ENCODE results near the gene CLEC3B. TPM values are rescaled to one million over a fixed set of nuclear protein-coding genes. Genes with fewer than 3 reads are reported as not detected.
A peak's percentile ranks its signal among the peaks of the same experiment; 100 is the strongest.

Gene CLEC3B
- total RNA-seq, 6 experiments from 2014 or later = 1.00 to 1.9 (median 1.2) TPM

GRCh38 chr3:45083023-45083422, 56.9 kb downstream of the CLEC3B start:
- Mint-ChIP-seq H3K36me3 (ENCODE audit: low read depth) (peaks cover 5% of the 10 kb centered on the region; the same call in 1 of the 2 replicates), H3K9me3 (no peaks in the 10 kb centered on the region), H3K4me1 (ENCODE audit: low read depth) (peaks cover 46% of the 10 kb centered on the region), H3K4me3 (no peak overlapping the region), H3K27ac (no peak overlapping the region), H3K27me3 (ENCODE audit: insufficient read depth) (peaks cover 2% of the 10 kb centered on the region; the same call in 1 of the 2 replicates)
- TF ChIP-seq CTCF (IDR thresholded peaks at IDR 0.05) = no peak
- DNase-seq = no peak

- Mint-ChIP-seq H3K4me1 (ENCODE audit: low read depth) (peaks cover 51% of the 10 kb centered on the region), H3K4me3 (no peak overlapping the region), H3K9me3 (no peaks in the 10 kb centered on the region), H3K36me3 (ENCODE audit: low read depth) (peaks cover 10% of the 10 kb centered on the region), H3K27ac (peak overlapping the region; percentile 77), H3K27me3 (ENCODE audit: insufficient read depth) (peaks cover 2% of the 10 kb centered on the region; the same call in 1 of the 2 replicates)
- no peak for DNase-seq
- TF ChIP-seq CTCF (IDR thresholded peaks at IDR 0.05) = no peak
Observed at GRCh38 chr3:45084361-45084760, 58.3 kb downstream of the CLEC3B start.

DNA sequence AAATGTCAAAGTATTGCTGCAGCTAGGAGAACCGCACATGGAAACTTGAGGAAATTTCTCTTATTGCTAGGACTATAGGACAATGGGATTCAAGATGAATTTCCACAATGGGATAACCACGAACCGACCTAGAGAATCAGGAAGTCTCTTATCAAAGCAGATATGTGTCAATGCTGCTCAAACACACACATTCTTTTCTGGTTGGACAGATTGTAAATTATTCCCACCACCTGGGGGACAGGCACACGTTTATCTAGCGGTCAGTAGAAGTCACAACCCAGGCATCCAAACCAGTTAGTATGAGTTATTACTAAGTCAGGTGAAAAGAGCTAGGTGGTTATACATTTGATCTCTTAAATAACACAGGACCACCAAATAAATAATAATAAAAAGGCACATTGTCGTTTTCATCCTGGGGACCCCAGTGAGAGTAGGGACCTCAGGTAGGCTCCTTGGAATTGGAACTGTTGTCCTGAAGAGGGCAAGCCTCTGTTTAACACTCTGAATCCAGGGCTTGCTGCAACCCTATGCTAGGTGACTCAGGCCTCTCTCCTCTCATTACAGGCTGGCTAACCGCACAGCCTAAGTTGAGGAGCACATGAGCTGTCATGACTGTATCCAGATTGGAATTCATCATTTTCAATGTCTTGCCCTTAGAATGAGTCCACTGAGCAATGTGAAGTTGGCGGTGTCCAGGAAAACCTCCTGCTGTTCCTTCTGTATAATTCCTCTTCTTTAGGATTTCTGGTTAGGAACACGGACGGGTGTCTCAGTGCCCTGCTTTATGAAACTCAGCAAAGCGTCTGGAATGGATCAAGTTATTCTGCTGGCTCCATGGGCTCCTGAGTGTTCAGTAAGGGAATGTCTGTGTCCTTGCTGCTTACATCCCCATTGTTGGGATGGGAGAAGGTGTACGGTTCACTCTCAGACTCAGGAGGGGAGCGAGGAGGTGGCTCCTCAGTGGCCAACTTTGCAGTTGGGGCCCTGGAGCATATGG, 59.0 kb downstream of the CLEC3B start:
- Mint-ChIP-seq H3K36me3 (ENCODE audit: low read depth) (peaks cover 8% of the 10 kb centered on the region), H3K4me1 (ENCODE audit: low read depth) (peaks cover 51% of the 10 kb centered on the region), H3K27ac (peak overlapping the region; percentile 77), H3K27me3 (ENCODE audit: insufficient read depth) (peaks cover 2% of the 10 kb centered on the region; the same call in 1 of the 2 replicates), H3K4me3 (peak overlapping the region; percentile 60), H3K9me3 (no peaks in the 10 kb centered on the region)
- peak; percentile 44 for TF ChIP-seq CTCF (IDR thresholded peaks at IDR 0.05)
- peak; percentile 92 for DNase-seq

Other genes starting within 250 kb of the CLEC3B start
- 10 to 100 TPM; 13.9 to 19.9 (median 16.7) TPM for gene TMEM42, start 164.4 kb upstream of the CLEC3B start, total RNA-seq (2021; fragmentation: NEBNext Ultra II Directional; extraction: Animal tissue kit (Norgen Biotek cat#: 25700))
- not detected for gene TGM4, start 151.7 kb upstream of the CLEC3B start, total RNA-seq (2021; fragmentation: NEBNext Ultra II Directional; extraction: Animal tissue kit (Norgen Biotek cat#: 25700))
- gene ZDHHC3, start 50.1 kb upstream of the CLEC3B start, total RNA-seq (2021; fragmentation: NEBNext Ultra II Directional; extraction: Animal tissue kit (Norgen Biotek cat#: 25700)) = 10 to 100 TPM; 55.5 to 74.7 (median 64.4) TPM
- 10 to 100 TPM; 41.0 to 54.1 (median 47.9) TPM for gene EXOSC7, start 50.1 kb upstream of the CLEC3B start, total RNA-seq (2021; fragmentation: NEBNext Ultra II Directional; extraction: Animal tissue kit (Norgen Biotek cat#: 25700))
- gene CDCP1, start 120.1 kb downstream of the CLEC3B start, total RNA-seq (2021; fragmentation: NEBNext Ultra II Directional; extraction: Animal tissue kit (Norgen Biotek cat#: 25700)) = 1 to 10 TPM in 4 of 6 experiments, under 1 TPM in 2; 0.78 to 2.1 (median 1.7) TPM
- gene TMEM158, start 200.0 kb downstream of the CLEC3B start, total RNA-seq (2021; fragmentation: NEBNext Ultra II Directional; extraction: Animal tissue kit (Norgen Biotek cat#: 25700)) = 10 to 100 TPM; 26.1 to 82.2 (median 29.4) TPM

Measured in HFFc6 (cell line).